Activated T-helper 2 cell treated with anti-CD3 and anti-CD28 coated beads, Interferon-gamma antibody, Interleukin-2, Interleukin-4, amounts not matched to agents 10 μg/mL and 5 μg/mL and 100 μg/mL, durations not matched to agents 14 hours and 24 hours and 36 hours (primary cell): Measurements from ENCODE around the gene SUPT6H. TPM values are rescaled to one million over a fixed set of nuclear protein-coding genes. Genes with fewer than 3 reads are reported as not detected.
"Not testable (repeated sequence)": the region's sequence is repeated elsewhere in the genome, so short reads cannot be mapped to it uniquely, and the experiment has no call there.

Experiments
- DNase-seq: peaks from one replicate; pipeline ENCODE4 v3.0.0; 2021; ENCODE audit warnings: low spot score
- H3K27ac Mint-ChIP-seq: one replicate; pipeline ENCODE4 v1.8.0; 2021; ENCODE audit warnings: mixed read lengths
- H3K27me3 Mint-ChIP-seq: one replicate; pipeline ENCODE4 v1.8.0; 2021; ENCODE audit warnings: low read depth, mixed read lengths
- H3K36me3 Mint-ChIP-seq: one replicate; pipeline ENCODE4 v1.8.0; 2021; ENCODE audit warnings: low read depth, mixed read lengths
- H3K4me1 Mint-ChIP-seq: one replicate; pipeline ENCODE4 v1.8.0; 2021; ENCODE audit warnings: low read depth, mixed read lengths
- H3K4me3 Mint-ChIP-seq: one replicate; pipeline ENCODE4 v1.8.0; 2021; ENCODE audit warnings: low read depth, mild to moderate bottlenecking, moderate library complexity, mixed read lengths
- H3K9me3 Mint-ChIP-seq: one replicate; pipeline ENCODE4 v1.8.0; 2021; ENCODE audit warnings: mixed read lengths
- intact Hi-C: fragments of 100-400 bp; cut with micrococcal nuclease; formaldehyde crosslinking; loops from one replicate; pipeline ENCODE4 v1.15.1; 2023
- total RNA-seq: library from RNA; stranded (reverse); gene quantifications from 2 replicates; pipeline ENCODE4 v1.2.3, GENCODE V29; 2022

The SUPT6H gene
- total RNA-seq, 1 donor from 2014 or later: 97.5 TPM

GRCh38 chr17:28658766-28659496 lies 3.1 kb upstream of the SUPT6H start:
- Mint-ChIP-seq H3K36me3 (peaks cover 52% of the 10 kb centered on the region), H3K4me1 (peaks cover 20% of the 10 kb centered on the region)
- H3K27ac Mint-ChIP-seq, H3K27me3 Mint-ChIP-seq, DNase-seq, H3K4me3 Mint-ChIP-seq, intact Hi-C loops, H3K9me3 Mint-ChIP-seq: not testable (repeated sequence)

GRCh38 chr17:28659497-28659881 lies 2.5 kb upstream of the SUPT6H start:
- intact Hi-C loops, H3K27me3 Mint-ChIP-seq, H3K9me3 Mint-ChIP-seq, H3K27ac Mint-ChIP-seq, H3K4me3 Mint-ChIP-seq, DNase-seq: not testable (repeated sequence)
- peaks cover 24% of the 10 kb centered on the region for H3K4me1 Mint-ChIP-seq
- peaks cover 55% of the 10 kb centered on the region for H3K36me3 Mint-ChIP-seq

GRCh38 chr17:28662527-28662829 lies 473 bp downstream of the SUPT6H start:
- H3K9me3 Mint-ChIP-seq: no peaks in the 10 kb centered on the region
- no peak for DNase-seq
- H3K36me3 Mint-ChIP-seq: peaks cover 65% of the 10 kb centered on the region
- peak overlapping the region; percentile 99 for H3K27ac Mint-ChIP-seq
- intact Hi-C loops: loop anchor here (1.0 to 5.0 kb wide), 2 partner anchors 16 to 50 kb away; partner anchors contain the start of gene PROCA1
- H3K4me1 Mint-ChIP-seq: peaks cover 34% of the 10 kb centered on the region
- peak overlapping the region; percentile 99 for H3K4me3 Mint-ChIP-seq
- H3K27me3 Mint-ChIP-seq: no peaks in the 10 kb centered on the region

GRCh38 chr17:28663723-28664122 lies 1.7 kb downstream of the SUPT6H start:
- Mint-ChIP-seq H3K4me3 (peak overlapping the region; percentile 99), H3K9me3 (no peaks in the 10 kb centered on the region), H3K27ac (peak overlapping the region; percentile 99), H3K36me3 (peaks cover 67% of the 10 kb centered on the region), H3K4me1 (peaks cover 36% of the 10 kb centered on the region), H3K27me3 (no peaks in the 10 kb centered on the region)
- intact Hi-C loops: loop anchor here (5.0 kb wide), 1 partner anchor 49 kb away; the partner anchor contains the start of gene PROCA1
- no peak for DNase-seq

- no peaks in the 10 kb centered on the region for H3K27me3 Mint-ChIP-seq
- intact Hi-C loops: no loop called here
- DNase-seq: no peak
- H3K9me3 Mint-ChIP-seq: no peaks in the 10 kb centered on the region
- no peak overlapping the region for H3K27ac Mint-ChIP-seq
- H3K4me1 Mint-ChIP-seq: peaks cover 28% of the 10 kb centered on the region
- no peak overlapping the region for H3K4me3 Mint-ChIP-seq
- H3K36me3 Mint-ChIP-seq: peaks cover 58% of the 10 kb centered on the region
Observed at GRCh38 chr17:28665994-28666393, 4.0 kb downstream of the SUPT6H start.

GRCh38 chr17:28667870-28668269 lies 5.9 kb downstream of the SUPT6H start:
- intact Hi-C loops: no loop called here
- Mint-ChIP-seq H3K4me1 (peaks cover 24% of the 10 kb centered on the region), H3K27me3 (no peaks in the 10 kb centered on the region), H3K4me3 (no peak overlapping the region), H3K27ac (no peak overlapping the region), H3K36me3 (peaks cover 63% of the 10 kb centered on the region), H3K9me3 (no peaks in the 10 kb centered on the region)
- no peak for DNase-seq

GRCh38 chr17:28669918-28670317 lies 7.9 kb downstream of the SUPT6H start:
- Mint-ChIP-seq H3K4me3 (no peak overlapping the region), H3K9me3 (no peaks in the 10 kb centered on the region), H3K4me1 (peaks cover 8% of the 10 kb centered on the region), H3K27ac (no peak overlapping the region), H3K27me3 (no peaks in the 10 kb centered on the region), H3K36me3 (peaks cover 67% of the 10 kb centered on the region)
- intact Hi-C loops: loop anchor here (5.0 kb wide), 1 partner anchor 48 kb away; no protein-coding TSS in a partner anchor
- no peak for DNase-seq

- H3K27ac Mint-ChIP-seq: no peak overlapping the region
- intact Hi-C loops: no loop called here
- H3K4me3 Mint-ChIP-seq: no peak overlapping the region
- H3K4me1 Mint-ChIP-seq: no peaks in the 10 kb centered on the region
- H3K36me3 Mint-ChIP-seq: peaks cover 74% of the 10 kb centered on the region
- DNase-seq: no peak
- H3K9me3 Mint-ChIP-seq: no peaks in the 10 kb centered on the region
- H3K27me3 Mint-ChIP-seq: no peaks in the 10 kb centered on the region
Observed at GRCh38 chr17:28675490-28675889, 13.5 kb downstream of the SUPT6H start.

- Mint-ChIP-seq H3K27me3 (no peaks in the 10 kb centered on the region), H3K4me1 (no peaks in the 10 kb centered on the region), H3K36me3 (peaks cover 75% of the 10 kb centered on the region), H3K27ac (no peak overlapping the region), H3K9me3 (no peaks in the 10 kb centered on the region), H3K4me3 (no peak overlapping the region)
- DNase-seq: no peak
- intact Hi-C loops: loop anchor here (1.0 kb wide), 1 partner anchor 29 kb away; no protein-coding TSS in a partner anchor
Observed at GRCh38 chr17:28675980-28676379, 14.0 kb downstream of the SUPT6H start.

- Mint-ChIP-seq H3K27me3 (no peaks in the 10 kb centered on the region), H3K27ac (no peak overlapping the region), H3K9me3 (no peaks in the 10 kb centered on the region), H3K36me3 (peaks cover 77% of the 10 kb centered on the region), H3K4me3 (no peak overlapping the region), H3K4me1 (no peaks in the 10 kb centered on the region)
- intact Hi-C loops: no loop called here
- DNase-seq: no peak
Observed at GRCh38 chr17:28682655-28683054, 20.6 kb downstream of the SUPT6H start.

- DNase-seq: no peak
- H3K4me1 Mint-ChIP-seq: no peaks in the 10 kb centered on the region
- H3K27me3 Mint-ChIP-seq: no peaks in the 10 kb centered on the region
- no peak overlapping the region for H3K4me3 Mint-ChIP-seq
- H3K9me3 Mint-ChIP-seq: no peaks in the 10 kb centered on the region
- intact Hi-C loops: no loop called here
- H3K27ac Mint-ChIP-seq: no peak overlapping the region
- H3K36me3 Mint-ChIP-seq: peaks cover 87% of the 10 kb centered on the region
Observed at GRCh38 chr17:28684963-28685362, 23.0 kb downstream of the SUPT6H start.

GRCh38 chr17:28685366-28685765 lies 23.4 kb downstream of the SUPT6H start:
- no peaks in the 10 kb centered on the region for H3K27me3 Mint-ChIP-seq
- no peaks in the 10 kb centered on the region for H3K4me1 Mint-ChIP-seq
- H3K27ac Mint-ChIP-seq: no peak overlapping the region
- H3K36me3 Mint-ChIP-seq: peaks cover 90% of the 10 kb centered on the region
- no peaks in the 10 kb centered on the region for H3K9me3 Mint-ChIP-seq
- intact Hi-C loops: no loop called here
- H3K4me3 Mint-ChIP-seq: no peak overlapping the region
- DNase-seq: no peak

GRCh38 chr17:28686296-28686695 lies 24.3 kb downstream of the SUPT6H start:
- no peak overlapping the region for H3K27ac Mint-ChIP-seq
- no peaks in the 10 kb centered on the region for H3K4me1 Mint-ChIP-seq
- peaks cover 88% of the 10 kb centered on the region for H3K36me3 Mint-ChIP-seq
- H3K9me3 Mint-ChIP-seq: no peaks in the 10 kb centered on the region
- H3K4me3 Mint-ChIP-seq: no peak overlapping the region
- no peak for DNase-seq
- intact Hi-C loops: no loop called here
- no peaks in the 10 kb centered on the region for H3K27me3 Mint-ChIP-seq
